Ovary (tissue), 3 donors: Measurements from ENCODE around the gene OSTF1.

Experiments used
- POLR2A ChIP-seq: fragments of 450-650 bp; IDR thresholded peaks from one replicate; pipeline ENCODE4 v1.6.1; 2017; ENCODE audit warnings: antibody characterized with exemption, mild to moderate bottlenecking, moderate library complexity
- TF ChIP-seq, protein P1 (sequence below), 3 donors: fragments of 450-650 bp in 2 of 3; fragments of 200-600 bp in 1 of 3; IDR thresholded peaks; one replicate each; pipeline versions ENCODE4 v1.5.1 to v1.8.0; 2016 to 2022; ENCODE audit warnings: antibody characterized with exemption in 3 of 3, mild to moderate bottlenecking in 1 of 3
- donor health status: DM: no; HTN: no; CAD: no.

- no peak for TF ChIP-seq POLR2A
- TF ChIP-seq, protein P1, sequence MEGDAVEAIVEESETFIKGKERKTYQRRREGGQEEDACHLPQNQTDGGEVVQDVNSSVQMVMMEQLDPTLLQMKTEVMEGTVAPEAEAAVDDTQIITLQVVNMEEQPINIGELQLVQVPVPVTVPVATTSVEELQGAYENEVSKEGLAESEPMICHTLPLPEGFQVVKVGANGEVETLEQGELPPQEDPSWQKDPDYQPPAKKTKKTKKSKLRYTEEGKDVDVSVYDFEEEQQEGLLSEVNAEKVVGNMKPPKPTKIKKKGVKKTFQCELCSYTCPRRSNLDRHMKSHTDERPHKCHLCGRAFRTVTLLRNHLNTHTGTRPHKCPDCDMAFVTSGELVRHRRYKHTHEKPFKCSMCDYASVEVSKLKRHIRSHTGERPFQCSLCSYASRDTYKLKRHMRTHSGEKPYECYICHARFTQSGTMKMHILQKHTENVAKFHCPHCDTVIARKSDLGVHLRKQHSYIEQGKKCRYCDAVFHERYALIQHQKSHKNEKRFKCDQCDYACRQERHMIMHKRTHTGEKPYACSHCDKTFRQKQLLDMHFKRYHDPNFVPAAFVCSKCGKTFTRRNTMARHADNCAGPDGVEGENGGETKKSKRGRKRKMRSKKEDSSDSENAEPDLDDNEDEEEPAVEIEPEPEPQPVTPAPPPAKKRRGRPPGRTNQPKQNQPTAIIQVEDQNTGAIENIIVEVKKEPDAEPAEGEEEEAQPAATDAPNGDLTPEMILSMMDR (IDR thresholded peaks at IDR 0.05) = no peak
Measured at GRCh38 chr9:75087289-75087823, 958 bp upstream of the OSTF1 start.
